Smooth muscle cell (in vitro differentiated cells): ENCODE results near the gene RANBP3. TPM values are rescaled to one million over a fixed set of nuclear protein-coding genes. Genes with fewer than 3 reads are reported as not detected.

Source experiments
- DNase-seq: peaks from one replicate; lab custom pipeline; 2025; ENCODE audit not compliant: unreplicated experiment; lab: John Stamatoyannopoulos, UW
- H2AFZ ChIP-seq: fragments of 200-600 bp; sonication (generic); 2 replicates; pipeline ENCODE4 v1.6.0; 2016; ENCODE audit warnings: antibody characterized with exemption, low read depth, mild to moderate bottlenecking
- H3F3A ChIP-seq: fragments of 200-600 bp; sonication (generic); 2 replicates; pipeline ENCODE4 v1.6.0; 2017; ENCODE audit warnings: antibody characterized with exemption, low read depth
- H3K27ac ChIP-seq: fragments of 200-600 bp; sonication (generic); 2 replicates; pipeline ENCODE4 v1.5.1; 2016; ENCODE audit warnings: low read depth, mild to moderate bottlenecking
- H3K27me3 ChIP-seq: fragments of 200-600 bp; sonication (generic); 2 replicates; pipeline ENCODE4 v1.6.1; 2016; ENCODE audit warnings: low read depth, mild to moderate bottlenecking
- H3K36me3 ChIP-seq: fragments of 200-600 bp; sonication (generic); 2 replicates; pipeline ENCODE4 v1.5.1; 2016; ENCODE audit warnings: low read depth
- H3K4me1 ChIP-seq: fragments of 200-600 bp; sonication (generic); 2 replicates; pipeline ENCODE4 v1.5.1; 2016; ENCODE audit warnings: low read depth
- H3K4me2 ChIP-seq: fragments of 200-600 bp; sonication (generic); 2 replicates; pipeline ENCODE4 v1.6.0; 2016; ENCODE audit warnings: mild to moderate bottlenecking
- H3K4me3 ChIP-seq: fragments of 200-600 bp; sonication (generic); 2 replicates; pipeline ENCODE4 v1.5.1; 2016; ENCODE audit warnings: mild to moderate bottlenecking
- H3K79me2 ChIP-seq: fragments of 200-600 bp; sonication (generic); 2 replicates; pipeline ENCODE4 v1.6.0; 2016; ENCODE audit warnings: low read depth, mild to moderate bottlenecking
- H3K9ac ChIP-seq: fragments of 200-600 bp; sonication (generic); 2 replicates; pipeline ENCODE4 v1.6.0; 2016; ENCODE audit warnings: low read depth
- H3K9me3 ChIP-seq: fragments of 200-600 bp; sonication (generic); replicated peaks from 2 replicates; pipeline ENCODE4 v1.5.1; 2016; ENCODE audit warnings: low read depth
- H4K20me1 ChIP-seq: fragments of 200-600 bp; sonication (generic); 2 replicates; pipeline ENCODE4 v1.6.0; 2016; ENCODE audit warnings: low read depth
- WGBS: methylation state at CpG from one replicate; pipeline ENCODE4 v1.1.7; 2016; ENCODE audit warnings: low lambda C conversion rate; 5-methylcytosine and 5-hydroxymethylcytosine counted together
- polyA plus RNA-seq: library from polyadenylated mRNA; unstranded; fragments of >200 nt; fragmentation: Nextera tagmentation; extraction: Ambion mirVana; gene quantifications from 2 replicates; pipeline ENCODE4 v1.2.1, GENCODE V29; 2016
- total RNA-seq: library from RNA; depleted of rRNA; stranded (reverse); fragments of >200 nt; gene quantifications from 2 replicates; pipeline ENCODE4 v1.2.3, GENCODE V29; 2014
- TF ChIP-seq, protein P1 (sequence below): fragments of 200-600 bp; sonication (generic); IDR thresholded peaks from 2 replicates; pipeline ENCODE4 v1.5.1; 2017; ENCODE audit warnings: borderline replicate concordance, mild to moderate bottlenecking, antibody characterized with exemption; ENCODE audit not compliant: insufficient read depth, poor library complexity, severe bottlenecking

The RANBP3 gene
- total and polyA plus RNA-seq, 2 experiments from 2014 or later: 13.4 to 65.8 TPM

DNA sequence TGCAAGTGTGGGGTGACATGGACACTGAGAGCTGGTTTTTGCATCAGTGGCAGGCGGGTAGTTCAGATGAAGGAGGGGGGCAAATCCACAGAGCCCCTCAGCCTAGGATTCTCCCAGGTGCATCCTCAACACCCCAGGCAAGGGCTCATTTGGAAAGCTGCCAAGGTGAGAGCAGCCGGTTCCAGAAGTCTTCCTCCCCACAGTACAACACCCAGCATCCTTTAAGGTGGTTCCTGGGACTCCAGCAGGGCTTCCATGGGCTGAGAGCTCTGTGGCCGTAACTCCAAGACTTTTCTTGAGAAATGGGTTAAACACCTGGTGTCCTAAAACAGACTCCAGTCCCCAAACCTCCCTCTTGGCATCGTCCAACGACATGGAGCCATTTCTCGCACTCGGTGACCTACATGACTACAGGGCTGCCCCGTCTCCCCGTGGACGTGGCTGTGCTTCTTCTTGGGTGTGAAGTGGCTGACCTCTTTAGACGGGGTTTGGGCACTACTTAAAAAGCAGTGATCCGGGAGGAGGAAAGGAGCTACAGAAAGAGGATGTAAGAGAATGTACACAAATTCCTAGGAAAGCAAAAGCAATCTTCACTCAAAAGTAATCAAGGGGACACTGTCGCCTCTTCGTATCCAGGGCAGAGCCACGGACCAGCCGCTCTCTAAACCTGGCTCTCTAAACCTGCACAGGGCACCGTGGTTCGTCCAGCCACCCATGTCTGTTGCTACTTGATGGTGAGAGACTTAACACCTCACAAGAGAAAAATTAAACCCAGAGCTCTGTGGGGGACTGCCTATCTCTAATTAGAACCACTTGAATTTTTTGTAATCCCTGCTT is 25.5 kb downstream of the RANBP3 start:
- Histone ChIP-seq H3K4me2 (peak overlapping the region; percentile 76), H3F3A (peaks cover 25% of the 10 kb centered on the region), H4K20me1 (peaks cover 100% of the 10 kb centered on the region), H3K9ac (no peak overlapping the region), H3K4me1 (peaks cover 78% of the 10 kb centered on the region), H3K79me2 (peaks cover 84% of the 10 kb centered on the region), H3K27me3 (no peaks in the 10 kb centered on the region), H3K4me3 (no peak overlapping the region), H3K27ac (peak overlapping the region; percentile 77), H3K36me3 (no peaks in the 10 kb centered on the region), H2AFZ (no peak overlapping the region), H3K9me3 (no peaks in the 10 kb centered on the region)
- 82% methylated on average over 18 of the region's 18 CpGs for WGBS
- TF ChIP-seq, protein P1, sequence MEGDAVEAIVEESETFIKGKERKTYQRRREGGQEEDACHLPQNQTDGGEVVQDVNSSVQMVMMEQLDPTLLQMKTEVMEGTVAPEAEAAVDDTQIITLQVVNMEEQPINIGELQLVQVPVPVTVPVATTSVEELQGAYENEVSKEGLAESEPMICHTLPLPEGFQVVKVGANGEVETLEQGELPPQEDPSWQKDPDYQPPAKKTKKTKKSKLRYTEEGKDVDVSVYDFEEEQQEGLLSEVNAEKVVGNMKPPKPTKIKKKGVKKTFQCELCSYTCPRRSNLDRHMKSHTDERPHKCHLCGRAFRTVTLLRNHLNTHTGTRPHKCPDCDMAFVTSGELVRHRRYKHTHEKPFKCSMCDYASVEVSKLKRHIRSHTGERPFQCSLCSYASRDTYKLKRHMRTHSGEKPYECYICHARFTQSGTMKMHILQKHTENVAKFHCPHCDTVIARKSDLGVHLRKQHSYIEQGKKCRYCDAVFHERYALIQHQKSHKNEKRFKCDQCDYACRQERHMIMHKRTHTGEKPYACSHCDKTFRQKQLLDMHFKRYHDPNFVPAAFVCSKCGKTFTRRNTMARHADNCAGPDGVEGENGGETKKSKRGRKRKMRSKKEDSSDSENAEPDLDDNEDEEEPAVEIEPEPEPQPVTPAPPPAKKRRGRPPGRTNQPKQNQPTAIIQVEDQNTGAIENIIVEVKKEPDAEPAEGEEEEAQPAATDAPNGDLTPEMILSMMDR: no peak
- no peak for DNase-seq

DNA sequence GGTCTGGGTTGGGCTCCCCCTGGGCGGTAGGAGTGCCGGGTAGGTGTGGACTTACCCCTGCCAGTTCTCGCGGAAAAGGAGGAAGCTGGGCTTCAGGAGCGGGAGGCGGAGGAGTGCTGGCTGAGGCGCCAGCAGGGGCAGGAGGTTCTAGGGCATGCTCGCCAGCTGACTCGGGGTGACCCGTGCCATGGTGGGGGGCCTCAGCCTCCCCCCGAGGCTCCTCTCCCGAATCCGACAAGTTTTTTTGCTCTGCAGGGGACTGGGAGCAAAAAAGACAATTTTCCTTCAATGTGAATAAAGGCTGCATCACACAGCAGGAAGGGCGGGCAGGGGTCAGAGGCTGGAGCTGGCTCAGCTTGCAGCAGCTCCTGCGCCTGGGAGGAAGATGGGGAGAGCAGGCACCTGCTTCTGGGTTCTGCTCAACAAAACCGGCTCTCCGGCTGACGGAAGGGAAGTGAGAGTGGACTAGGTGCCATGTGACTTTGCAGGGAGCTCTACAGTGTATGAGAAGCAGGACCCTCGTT is 26.5 kb downstream of the RANBP3 start:
- no peaks in the 10 kb centered on the region for H3K27me3 ChIP-seq
- peak overlapping the region; percentile 37 for H3K4me2 ChIP-seq
- H2AFZ ChIP-seq: no peak overlapping the region
- peaks cover 25% of the 10 kb centered on the region for H3F3A ChIP-seq
- no peaks in the 10 kb centered on the region for H3K9me3 ChIP-seq
- H3K4me3 ChIP-seq: no peak overlapping the region
- TF ChIP-seq, protein P1: no peak
- H3K9ac ChIP-seq: no peak overlapping the region
- peaks cover 100% of the 10 kb centered on the region for H4K20me1 ChIP-seq
- no peak for DNase-seq
- 78% methylated on average over 19 of the region's 19 CpGs for WGBS
- H3K27ac ChIP-seq: no peak overlapping the region
- H3K4me1 ChIP-seq: peaks cover 80% of the 10 kb centered on the region
- peaks cover 85% of the 10 kb centered on the region for H3K79me2 ChIP-seq
- H3K36me3 ChIP-seq: no peaks in the 10 kb centered on the region

DNA sequence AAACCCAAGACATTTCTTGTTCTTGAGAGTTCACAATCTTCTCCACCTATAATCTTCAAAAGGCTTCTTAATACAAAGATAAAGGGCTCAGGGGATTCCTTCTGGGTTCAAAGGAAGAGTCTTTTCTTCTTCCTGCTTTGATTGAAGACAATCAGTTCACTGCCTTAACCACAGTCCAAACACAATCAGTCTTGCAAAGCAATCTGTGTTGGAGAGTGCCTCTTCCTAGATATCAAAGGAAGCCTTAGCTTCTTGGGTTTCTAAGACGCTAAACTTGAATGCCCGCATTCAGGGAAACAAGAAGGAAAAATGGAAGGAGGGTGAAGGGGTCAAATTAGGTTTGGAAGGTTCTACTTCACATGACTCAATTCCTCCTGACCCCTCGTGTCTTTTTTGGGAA is 27.2 kb downstream of the RANBP3 start:
- TF ChIP-seq, protein P1: no peak
- Histone ChIP-seq H2AFZ (no peak overlapping the region), H3K36me3 (no peaks in the 10 kb centered on the region), H3F3A (peaks cover 21% of the 10 kb centered on the region), H3K4me3 (no peak overlapping the region), H3K4me1 (peaks cover 80% of the 10 kb centered on the region), H3K9me3 (no peaks in the 10 kb centered on the region), H3K9ac (no peak overlapping the region), H3K4me2 (peak overlapping the region; percentile 37), H4K20me1 (peaks cover 100% of the 10 kb centered on the region), H3K27ac (no peak overlapping the region), H3K27me3 (no peaks in the 10 kb centered on the region), H3K79me2 (peaks cover 85% of the 10 kb centered on the region)
- no peak for DNase-seq
- WGBS: 73% methylated on average over 3 of the region's 3 CpGs
